ENCODE results near the gene STAT5A. TPM values are rescaled to one million over a fixed set of nuclear protein-coding genes. Genes with fewer than 3 reads are reported as not detected.

STAT5A gene
- total RNA-seq, 1 experiment from 2014 or later = 6.4 TPM

DNA sequence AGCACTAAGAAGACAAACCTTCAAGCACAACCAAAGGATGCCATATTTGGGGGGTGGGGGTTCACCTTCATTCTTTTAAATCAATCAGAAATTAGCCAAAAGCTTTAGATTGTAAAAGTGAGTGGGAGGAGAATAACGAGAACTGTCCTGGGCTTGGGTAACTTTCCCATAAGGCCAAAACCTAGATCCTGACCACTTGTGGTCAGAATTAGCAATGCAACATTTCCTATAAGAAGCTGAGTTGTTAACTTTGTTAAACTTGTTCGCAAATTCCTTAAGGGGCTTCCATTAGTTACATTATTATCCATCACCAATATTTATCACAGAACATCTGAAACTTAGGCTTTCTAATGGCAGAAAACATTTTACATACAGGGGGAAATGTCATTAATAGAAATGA is 37.2 kb upstream of the STAT5A start:
- Histone ChIP-seq H3K23me2 (ENCODE audit: insufficient read length, low read depth, low read length, poor library complexity, severe bottlenecking) (no peaks in the 10 kb centered on the region), H3K4ac (ENCODE audit: low read depth, low read length) (no peak overlapping the region), H3K9me3 (ENCODE audit: control insufficient read depth, low read depth, low read length) (no peaks in the 10 kb centered on the region), H2BK12ac (ENCODE audit: insufficient read length, low read depth, low read length) (no peak overlapping the region), H4K8ac (replicated peaks; ENCODE audit: insufficient read length, low read depth, low read length) (no peak overlapping the region), H2BK20ac (ENCODE audit: low read depth, low read length, poor library complexity, severe bottlenecking) (no peak overlapping the region), H3K27ac (ENCODE audit: insufficient read length, low read depth, low read length) (no peak overlapping the region), H3K4me2 (ENCODE audit: insufficient read depth, insufficient read length, low read length) (no peak overlapping the region), H3K4me1 (ENCODE audit: insufficient read depth, low read length) (no peaks in the 10 kb centered on the region), H3K14ac (ENCODE audit: insufficient read depth, low read length) (no peak overlapping the region), H3K9ac (ENCODE audit: extremely low read depth, insufficient read length, low read length) (no peak overlapping the region), H4K20me1 (ENCODE audit: control insufficient read depth, insufficient read depth, insufficient read length) (no peaks in the 10 kb centered on the region), H2BK5ac (ENCODE audit: insufficient read length, low read length) (no peak overlapping the region), H3K23ac (ENCODE audit: insufficient read length, low read depth, low read length) (no peak overlapping the region), H3K79me1 (ENCODE audit: insufficient read depth, low read depth, low read length, poor library complexity, severe bottlenecking) (no peaks in the 10 kb centered on the region), H3K27me3 (ENCODE audit: insufficient read depth, low read length) (no peaks in the 10 kb centered on the region), H3K56ac (ENCODE audit: insufficient read length, low read depth, low read length) (no peak overlapping the region), H2BK15ac (ENCODE audit: low read depth, low read length) (no peak overlapping the region), H3K79me2 (ENCODE audit: insufficient read depth, low read length) (peaks cover 3% of the 10 kb centered on the region; the same call in 1 of the 2 replicates), H3K18ac (ENCODE audit: insufficient read length, low read depth, low read length) (no peak overlapping the region), H4K91ac (ENCODE audit: insufficient read length, low read depth, low read length) (no peak overlapping the region), H2BK120ac (ENCODE audit: low read depth, low read length, poor library complexity, severe bottlenecking) (no peak overlapping the region), H3T11ph (ENCODE audit: low read length) (no peak overlapping the region), H2AK5ac (ENCODE audit: insufficient read length, low read length) (no peak overlapping the region), H4K5ac (ENCODE audit: insufficient read length, low read depth, low read length) (no peak overlapping the region), H2AFZ (ENCODE audit: low read length) (no peak overlapping the region)
- H3K36me3 Mint-ChIP-seq (ENCODE audit: insufficient read depth in 1 of 3, low read depth in 3 of 3) = 0 out of 7 replicates have a peak, but pooled peaks cover 0 to 3% (median 0%) of the 10 kb centered on the region in 3 experiments
- no peaks in the 10 kb centered on the region for H3K27me3 Mint-ChIP-seq (ENCODE audit: low read depth)
- DNase-seq = no peak
- no CpG with 5 or more reads among the region's 2 CpGs for WGBS (ENCODE audit: extremely low coverage, insufficient read length, low lambda C conversion rate)
- peaks cover 21 to 32% of the 10 kb centered on the region in 2 experiments for H3K4me1 Mint-ChIP-seq
- no peaks in the 10 kb centered on the region for H3K9me3 Mint-ChIP-seq
- H3K4me3 Mint-ChIP-seq = no peak overlapping the region
- TF ChIP-seq, protein P1, sequence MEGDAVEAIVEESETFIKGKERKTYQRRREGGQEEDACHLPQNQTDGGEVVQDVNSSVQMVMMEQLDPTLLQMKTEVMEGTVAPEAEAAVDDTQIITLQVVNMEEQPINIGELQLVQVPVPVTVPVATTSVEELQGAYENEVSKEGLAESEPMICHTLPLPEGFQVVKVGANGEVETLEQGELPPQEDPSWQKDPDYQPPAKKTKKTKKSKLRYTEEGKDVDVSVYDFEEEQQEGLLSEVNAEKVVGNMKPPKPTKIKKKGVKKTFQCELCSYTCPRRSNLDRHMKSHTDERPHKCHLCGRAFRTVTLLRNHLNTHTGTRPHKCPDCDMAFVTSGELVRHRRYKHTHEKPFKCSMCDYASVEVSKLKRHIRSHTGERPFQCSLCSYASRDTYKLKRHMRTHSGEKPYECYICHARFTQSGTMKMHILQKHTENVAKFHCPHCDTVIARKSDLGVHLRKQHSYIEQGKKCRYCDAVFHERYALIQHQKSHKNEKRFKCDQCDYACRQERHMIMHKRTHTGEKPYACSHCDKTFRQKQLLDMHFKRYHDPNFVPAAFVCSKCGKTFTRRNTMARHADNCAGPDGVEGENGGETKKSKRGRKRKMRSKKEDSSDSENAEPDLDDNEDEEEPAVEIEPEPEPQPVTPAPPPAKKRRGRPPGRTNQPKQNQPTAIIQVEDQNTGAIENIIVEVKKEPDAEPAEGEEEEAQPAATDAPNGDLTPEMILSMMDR (conservative IDR thresholded peaks at IDR 0.05) = peak; percentile 51
- no peak overlapping the region for H3K27ac Mint-ChIP-seq
